Measurements from ENCODE around the gene KLHL8. TPM values are rescaled to one million over a fixed set of nuclear protein-coding genes. Genes with fewer than 3 reads are reported as not detected.

The KLHL8 gene
- total RNA-seq, 1 experiment from 2014 or later = 24.2 TPM

GRCh38 chr4:87240341-87240740, 19.9 kb upstream of the KLHL8 start:
- Histone ChIP-seq H4K20me1 (ENCODE audit: insufficient read depth) (no peaks in the 10 kb centered on the region), H3K4me2 (ENCODE audit: low read length) (no peak overlapping the region), H3K4me3 (replicated peaks in 1 of 2; ENCODE audit: low read depth in 1 of 2, low read length in 2 of 2) (no peak overlapping the region), H3K79me2 (ENCODE audit: insufficient read depth, low read length) (no peaks in the 10 kb centered on the region), H3K27ac (ENCODE audit: low read depth, low read length) (no peak overlapping the region), H3K9me3 (ENCODE audit: control insufficient read depth in 1 of 2, insufficient read depth in 1 of 2, low read depth in 1 of 2, low read length in 2 of 2) (peaks cover 0 to 18% of the 10 kb centered on the region in 2 experiments; a peak in 2 of 4 replicates), H3K9ac (ENCODE audit: low read length) (no peak overlapping the region), H3K27me3 (ENCODE audit: insufficient read depth, low read length) (no peaks in the 10 kb centered on the region), H3K9me2 (ENCODE audit: insufficient read depth) (no peaks in the 10 kb centered on the region), H3K4me1 (ENCODE audit: control insufficient read depth in 1 of 2, insufficient read depth in 2 of 2, low read length in 2 of 2) (peaks cover 0 to 8% of the 10 kb centered on the region in 2 experiments; a peak in 2 of 4 replicates), H2AFZ (ENCODE audit: low read depth, low read length, poor library complexity, severe bottlenecking) (peak overlapping the region; percentile 60), H3K36me3 (ENCODE audit: control insufficient read depth in 1 of 2, insufficient read depth in 2 of 2, low read length in 2 of 2) (no peaks in the 10 kb centered on the region)
- DNase-seq (ENCODE audit: low read depth, low spot score) (no peak), ATAC-seq (no peak)
- no TSS peak for BruUV-seq (replicated peaks)
- ChIA-PET RAD21 (ENCODE audit: low non-redundant PET in 1 of 2, low total read pairs in 2 of 2, uncharacterized antibody in 2 of 2, unreplicated experiment in 2 of 2) (no interaction called here), POLR2A (no interaction called here), CTCF (no interaction called here)
- intact Hi-C loops (cut with micrococcal nuclease) = no loop called here
- TF ChIP-seq CEBPB (IDR thresholded peaks at IDR 0.05; ENCODE audit: low read depth) = no peak
- TF ChIP-seq, protein P1, sequence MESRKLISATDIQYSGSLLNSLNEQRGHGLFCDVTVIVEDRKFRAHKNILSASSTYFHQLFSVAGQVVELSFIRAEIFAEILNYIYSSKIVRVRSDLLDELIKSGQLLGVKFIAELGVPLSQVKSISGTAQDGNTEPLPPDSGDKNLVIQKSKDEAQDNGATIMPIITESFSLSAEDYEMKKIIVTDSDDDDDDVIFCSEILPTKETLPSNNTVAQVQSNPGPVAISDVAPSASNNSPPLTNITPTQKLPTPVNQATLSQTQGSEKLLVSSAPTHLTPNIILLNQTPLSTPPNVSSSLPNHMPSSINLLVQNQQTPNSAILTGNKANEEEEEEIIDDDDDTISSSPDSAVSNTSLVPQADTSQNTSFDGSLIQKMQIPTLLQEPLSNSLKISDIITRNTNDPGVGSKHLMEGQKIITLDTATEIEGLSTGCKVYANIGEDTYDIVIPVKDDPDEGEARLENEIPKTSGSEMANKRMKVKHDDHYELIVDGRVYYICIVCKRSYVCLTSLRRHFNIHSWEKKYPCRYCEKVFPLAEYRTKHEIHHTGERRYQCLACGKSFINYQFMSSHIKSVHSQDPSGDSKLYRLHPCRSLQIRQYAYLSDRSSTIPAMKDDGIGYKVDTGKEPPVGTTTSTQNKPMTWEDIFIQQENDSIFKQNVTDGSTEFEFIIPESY (IDR thresholded peaks at IDR 0.05; ENCODE audit: extremely low read depth, insufficient replicate concordance, low read length) = no peak
- no peak for TF ChIP-seq POLR2A (IDR thresholded peaks at IDR 0.05; ENCODE audit: borderline replicate concordance, extremely low read depth, insufficient read depth, insufficient read length)
- TF ChIP-seq ZFX (IDR thresholded peaks at IDR 0.05) = no peak
- TF ChIP-seq EZH2phosphoT487 (IDR thresholded peaks at IDR 0.05; ENCODE audit: borderline replicate concordance) = no peak
- TF ChIP-seq, protein P2, sequence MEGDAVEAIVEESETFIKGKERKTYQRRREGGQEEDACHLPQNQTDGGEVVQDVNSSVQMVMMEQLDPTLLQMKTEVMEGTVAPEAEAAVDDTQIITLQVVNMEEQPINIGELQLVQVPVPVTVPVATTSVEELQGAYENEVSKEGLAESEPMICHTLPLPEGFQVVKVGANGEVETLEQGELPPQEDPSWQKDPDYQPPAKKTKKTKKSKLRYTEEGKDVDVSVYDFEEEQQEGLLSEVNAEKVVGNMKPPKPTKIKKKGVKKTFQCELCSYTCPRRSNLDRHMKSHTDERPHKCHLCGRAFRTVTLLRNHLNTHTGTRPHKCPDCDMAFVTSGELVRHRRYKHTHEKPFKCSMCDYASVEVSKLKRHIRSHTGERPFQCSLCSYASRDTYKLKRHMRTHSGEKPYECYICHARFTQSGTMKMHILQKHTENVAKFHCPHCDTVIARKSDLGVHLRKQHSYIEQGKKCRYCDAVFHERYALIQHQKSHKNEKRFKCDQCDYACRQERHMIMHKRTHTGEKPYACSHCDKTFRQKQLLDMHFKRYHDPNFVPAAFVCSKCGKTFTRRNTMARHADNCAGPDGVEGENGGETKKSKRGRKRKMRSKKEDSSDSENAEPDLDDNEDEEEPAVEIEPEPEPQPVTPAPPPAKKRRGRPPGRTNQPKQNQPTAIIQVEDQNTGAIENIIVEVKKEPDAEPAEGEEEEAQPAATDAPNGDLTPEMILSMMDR (IDR thresholded peaks at IDR 0.05 in 2 of 3, conservative IDR thresholded peaks at IDR 0.05 in 1 of 3; ENCODE audit: borderline replicate concordance in 1 of 3, insufficient read depth in 1 of 3, low read depth in 2 of 3, low read length in 2 of 3) = no peak

Measured in HCT116 (cell line).